ENCODE measurements around the gene SLC22A23.

The SLC22A23 gene

GRCh38 chr6:3331971-3332370, 124.9 kb downstream of the SLC22A23 start:
- no peak for DNase-seq (ENCODE audit: low spot score)

DNA sequence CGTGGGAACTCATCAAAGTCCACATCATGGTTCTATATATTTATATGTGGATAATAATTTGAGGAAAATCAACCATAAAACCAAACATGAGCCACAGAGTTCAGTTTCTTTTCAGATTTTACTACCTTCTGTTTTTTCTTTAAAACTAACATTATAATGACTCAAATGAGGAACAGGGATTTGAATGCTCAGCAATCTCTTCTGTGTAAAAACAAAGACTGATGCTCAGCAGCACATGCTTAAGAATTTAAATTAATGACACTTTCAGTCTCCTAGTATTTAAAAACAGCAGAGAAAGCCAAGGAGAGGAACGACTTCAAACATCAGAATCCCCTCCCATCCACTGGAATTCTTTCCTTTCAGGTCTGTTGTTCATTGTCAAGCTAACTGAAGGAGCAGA, 125.4 kb downstream of the SLC22A23 start:
- no peak for DNase-seq (ENCODE audit: low spot score)

GRCh38 chr6:3330199-3330598, 126.7 kb downstream of the SLC22A23 start:
- DNase-seq (ENCODE audit: low spot score), result no peak

DNA sequence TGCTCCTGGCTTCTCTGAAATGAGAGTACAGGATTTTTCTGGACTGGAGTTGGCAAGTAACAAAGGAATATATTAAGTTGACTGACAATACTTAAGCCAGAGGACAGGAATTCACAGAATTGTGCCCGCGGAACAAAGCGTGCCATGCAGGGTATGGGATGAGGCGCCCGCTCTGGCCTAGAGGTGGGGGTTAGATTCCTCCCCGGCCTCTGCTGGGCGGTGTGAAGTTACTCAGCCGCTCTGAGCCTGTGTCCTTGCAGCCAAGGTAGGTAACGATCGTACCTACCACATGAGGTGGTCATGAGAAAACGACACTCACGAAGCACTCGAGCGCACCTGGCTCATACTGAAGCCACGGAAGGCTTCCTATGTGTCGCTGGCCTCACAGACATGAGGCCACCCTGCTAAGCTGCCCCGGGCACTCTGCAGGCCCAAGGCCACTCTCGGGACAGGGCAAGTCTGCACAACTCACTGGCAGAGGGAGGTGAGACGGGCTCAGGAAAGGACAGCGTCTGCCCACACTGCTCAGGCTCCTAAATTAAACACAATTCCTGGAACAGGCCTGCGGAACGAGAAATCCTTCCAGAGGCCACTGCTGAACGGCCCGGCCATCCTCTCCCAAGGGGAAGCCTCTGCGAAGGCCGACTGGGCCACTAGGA, 127.3 kb downstream of the SLC22A23 start:
- no peak for DNase-seq (ENCODE audit: low spot score)

DNA sequence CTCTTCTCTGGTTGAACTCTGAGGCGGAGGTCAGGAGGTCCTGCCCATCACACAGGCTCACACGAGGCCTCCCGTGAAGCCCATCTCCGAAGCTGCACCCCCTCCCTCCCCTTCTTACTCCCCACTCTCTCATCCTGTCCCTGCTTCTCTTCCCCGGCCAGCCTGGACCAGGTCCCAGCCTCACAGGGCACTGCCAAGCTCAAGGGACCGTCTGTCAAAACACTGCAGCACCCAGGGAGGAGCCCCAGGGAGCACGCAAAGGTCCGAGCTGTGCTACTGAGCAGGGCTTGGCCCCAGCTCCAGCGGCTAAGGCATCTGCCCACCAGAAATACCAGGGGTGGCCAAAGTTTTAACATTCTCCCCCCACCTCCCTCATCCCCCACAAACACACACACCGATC, 128.1 kb downstream of the SLC22A23 start:
- no peak for DNase-seq (ENCODE audit: low spot score)

DNA sequence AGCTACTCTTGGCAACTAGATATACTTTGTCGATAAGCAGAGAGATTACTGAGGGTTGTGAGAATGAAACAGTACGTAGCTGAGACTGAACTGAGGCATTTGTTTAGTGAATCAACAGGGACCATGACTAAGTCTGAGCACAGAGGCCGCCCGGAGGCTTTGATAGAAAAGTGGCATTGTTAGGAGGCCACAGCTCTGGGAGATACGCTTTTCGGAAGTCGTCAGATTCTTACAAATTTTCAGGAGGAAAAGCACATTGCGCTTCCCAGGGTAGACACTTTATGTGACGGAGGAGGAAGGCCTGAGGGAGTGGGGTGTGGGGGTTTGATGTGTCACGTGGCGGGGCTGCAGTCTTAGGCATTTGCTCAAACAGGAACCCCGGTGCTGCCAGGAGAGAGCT, 128.7 kb downstream of the SLC22A23 start:
- peak; percentile 46 for DNase-seq (ENCODE audit: low spot score)

- no peak for DNase-seq (ENCODE audit: low spot score)
These were observed 129.4 kb downstream of the SLC22A23 start for GRCh38 chr6:3327403-3327802.

- DNase-seq (ENCODE audit: low spot score), result no peak
These were observed 129.9 kb downstream of the SLC22A23 start for GRCh38 chr6:3326981-3327380.

GRCh38 chr6:3326184-3326971, 130.5 kb downstream of the SLC22A23 start:
- DNase-seq (ENCODE audit: low spot score), result no peak

GRCh38 chr6:3325210-3325609, 131.6 kb downstream of the SLC22A23 start:
- DNase-seq (ENCODE audit: low spot score), result no peak

DNA sequence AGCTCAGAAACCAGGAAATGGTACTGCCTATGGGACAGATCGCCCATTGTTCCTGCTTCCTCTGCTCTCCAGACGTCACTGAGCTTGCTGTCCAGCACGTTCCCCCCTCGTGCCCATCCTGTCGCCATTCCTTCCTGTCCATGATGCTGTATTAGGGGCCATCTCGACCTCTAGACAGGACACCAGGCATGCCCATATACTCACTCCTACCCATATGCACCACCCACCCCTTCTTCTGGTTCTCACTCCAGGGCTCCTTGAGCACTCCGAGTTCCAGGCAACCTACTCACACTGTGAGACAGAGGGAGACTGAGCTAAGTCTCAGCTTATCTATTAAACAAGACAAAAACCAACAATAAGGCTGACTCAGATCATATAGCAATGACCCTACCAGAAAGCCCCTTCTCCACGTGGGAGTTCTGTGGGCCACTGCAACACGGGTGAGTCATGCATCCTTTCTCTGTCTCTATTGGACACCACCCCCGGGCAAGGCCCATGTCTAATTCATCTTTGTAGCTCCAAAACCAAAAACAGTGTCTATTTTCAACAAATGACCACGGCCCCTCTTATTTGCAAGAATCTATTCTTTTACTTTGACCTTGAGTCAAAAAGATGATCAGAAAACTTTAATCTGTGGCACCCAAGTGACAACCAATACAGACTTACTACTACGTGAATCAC, 132.4 kb downstream of the SLC22A23 start:
- DNase-seq (ENCODE audit: low spot score), result peak; percentile 28

- no peak for DNase-seq (ENCODE audit: low spot score)
These were observed 133.1 kb downstream of the SLC22A23 start for GRCh38 chr6:3323696-3324261.

GRCh38 chr6:3323148-3323547, 133.7 kb downstream of the SLC22A23 start:
- no peak for DNase-seq (ENCODE audit: low spot score)

DNA sequence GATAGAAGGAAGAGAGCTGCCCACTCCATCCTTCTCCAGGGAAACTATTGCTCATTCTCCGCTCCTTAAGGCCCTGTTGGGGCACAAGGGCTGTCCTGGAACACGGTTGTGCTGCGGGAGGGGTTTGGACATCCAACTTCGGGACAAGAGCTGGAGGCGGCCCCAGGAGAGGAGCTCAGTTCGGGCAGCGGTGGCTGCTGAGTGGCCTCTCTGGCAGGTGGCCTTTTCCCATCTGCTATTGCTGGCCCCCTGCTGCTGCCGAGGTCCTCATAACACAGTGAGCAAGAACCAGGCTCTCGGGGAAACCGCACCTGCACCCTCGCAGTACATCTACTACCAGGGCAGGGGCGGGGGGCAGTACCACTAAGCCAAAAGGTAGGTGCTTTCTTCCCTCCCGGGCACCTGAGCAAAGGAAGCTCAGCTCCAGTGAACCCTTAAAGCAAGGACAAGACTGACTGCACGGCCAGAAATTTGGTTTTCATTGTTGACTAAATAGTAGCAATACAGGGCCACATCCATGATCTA, 134.4 kb downstream of the SLC22A23 start:
- DNase-seq (ENCODE audit: low spot score), result no peak

DNA sequence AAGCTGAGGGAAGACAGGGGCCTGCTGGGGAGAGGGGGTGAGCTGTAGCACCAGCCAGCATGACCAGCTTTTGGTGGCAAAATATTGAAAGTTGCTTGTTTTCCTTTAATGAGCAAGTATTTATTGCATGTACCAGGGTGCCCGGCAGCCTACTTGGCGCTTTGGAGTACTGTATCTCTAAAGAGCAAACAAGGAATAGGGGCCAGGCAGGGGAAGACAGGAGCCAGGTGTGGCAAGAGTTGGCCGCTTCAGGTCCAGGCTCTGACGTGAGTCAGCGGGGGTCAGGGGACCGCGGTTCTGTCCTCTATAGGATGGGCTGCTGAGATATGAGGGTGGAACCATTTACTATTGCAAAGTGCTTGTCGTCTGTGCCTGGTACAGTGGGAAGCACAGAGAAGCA, 135.0 kb downstream of the SLC22A23 start:
- no peak for DNase-seq (ENCODE audit: low spot score)

- DNase-seq (ENCODE audit: low spot score), result no peak
These were observed 135.8 kb downstream of the SLC22A23 start for GRCh38 chr6:3321042-3321441.

DNA sequence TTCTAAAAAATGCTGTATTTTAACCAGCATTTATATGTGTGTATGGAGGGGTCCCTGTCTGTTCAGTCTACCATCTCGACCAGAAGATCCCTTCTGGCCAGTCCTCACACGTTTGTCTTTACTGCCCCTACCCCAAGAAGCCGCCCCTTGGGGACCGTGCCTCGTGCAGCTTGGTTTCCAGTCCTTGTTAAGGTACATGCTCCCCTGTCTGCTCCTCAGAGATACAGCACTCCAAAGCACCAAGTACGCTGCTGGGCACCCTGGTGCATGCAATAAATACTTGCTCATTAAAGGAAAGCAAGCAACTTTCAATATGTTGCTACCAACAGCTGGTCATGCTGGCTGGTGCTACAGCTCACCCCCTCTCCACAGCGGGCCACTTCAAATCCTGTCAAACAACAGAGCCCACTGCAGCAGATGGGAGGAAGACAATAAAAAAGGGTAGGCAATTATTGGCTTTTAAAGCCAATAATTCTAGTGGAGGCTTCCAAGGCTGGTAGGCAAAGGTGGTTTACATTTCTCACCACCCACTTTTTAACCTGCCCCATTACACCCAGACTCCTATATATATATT, 136.5 kb downstream of the SLC22A23 start:
- no peak for DNase-seq (ENCODE audit: low spot score)

DNA sequence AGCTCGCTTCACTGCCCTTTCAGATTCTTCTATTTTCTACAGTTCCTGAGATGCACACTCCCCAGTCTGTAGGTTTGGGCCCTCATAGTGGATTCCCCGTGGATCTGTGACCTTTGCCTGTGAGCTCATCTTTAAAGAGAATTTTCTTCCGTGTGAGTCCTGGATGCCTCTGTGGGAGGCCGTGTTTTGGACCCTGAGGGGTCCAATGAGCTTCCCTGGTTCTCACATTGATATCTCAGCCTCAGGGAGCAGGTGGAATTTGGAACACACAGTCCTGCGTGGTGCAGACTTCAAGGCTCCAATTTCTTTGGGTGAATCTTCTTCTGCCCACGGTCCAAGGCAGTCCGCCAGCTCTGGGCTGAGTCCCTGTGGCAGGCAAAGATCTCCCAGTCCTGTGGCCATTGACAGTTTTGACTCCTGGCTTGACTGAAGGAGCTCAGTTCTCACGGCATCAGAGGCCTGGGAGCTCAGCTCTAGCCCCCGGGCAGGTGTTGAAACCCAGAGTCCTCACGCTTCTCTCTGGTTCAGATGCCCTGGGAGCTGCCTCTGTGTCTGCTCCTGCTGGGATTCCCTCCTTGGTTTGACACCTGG, 137.1 kb downstream of the SLC22A23 start:
- DNase-seq (ENCODE audit: low spot score), result no peak

DNA sequence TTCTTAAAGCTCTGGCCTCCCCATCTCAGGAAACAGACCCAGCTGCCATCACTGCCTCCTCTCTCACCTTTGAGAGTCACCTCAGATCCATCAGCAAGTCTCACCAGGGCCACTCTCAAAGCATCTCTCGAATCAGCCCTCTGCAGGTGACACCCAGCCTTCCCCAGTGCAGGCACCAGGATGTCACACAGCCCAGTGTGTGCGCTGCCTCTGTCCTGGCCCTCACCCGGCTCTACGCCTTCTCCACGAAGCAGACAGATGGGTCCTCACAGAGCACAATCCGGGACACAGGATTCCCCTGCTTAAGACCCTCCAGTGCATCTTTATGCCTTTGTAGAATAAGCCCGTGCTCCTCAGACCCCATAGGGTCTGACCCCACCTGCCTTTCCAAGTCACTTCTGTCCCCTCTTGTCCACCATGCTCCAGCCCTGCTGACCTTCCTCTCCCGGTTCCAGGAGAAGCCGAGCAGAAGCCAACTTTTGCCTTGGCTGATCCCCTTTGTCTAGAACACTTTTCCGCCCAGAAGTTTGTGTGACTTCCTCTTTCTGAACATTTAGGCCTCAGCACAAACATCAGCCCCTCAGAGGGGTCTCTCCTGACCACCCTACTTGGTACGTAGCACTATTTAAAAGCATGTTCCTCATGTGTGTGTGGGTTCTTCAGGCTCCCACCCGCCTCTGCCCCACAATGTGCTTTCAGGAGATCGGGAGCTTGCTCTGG, 137.9 kb downstream of the SLC22A23 start:
- no peak for DNase-seq (ENCODE audit: low spot score)

DNA sequence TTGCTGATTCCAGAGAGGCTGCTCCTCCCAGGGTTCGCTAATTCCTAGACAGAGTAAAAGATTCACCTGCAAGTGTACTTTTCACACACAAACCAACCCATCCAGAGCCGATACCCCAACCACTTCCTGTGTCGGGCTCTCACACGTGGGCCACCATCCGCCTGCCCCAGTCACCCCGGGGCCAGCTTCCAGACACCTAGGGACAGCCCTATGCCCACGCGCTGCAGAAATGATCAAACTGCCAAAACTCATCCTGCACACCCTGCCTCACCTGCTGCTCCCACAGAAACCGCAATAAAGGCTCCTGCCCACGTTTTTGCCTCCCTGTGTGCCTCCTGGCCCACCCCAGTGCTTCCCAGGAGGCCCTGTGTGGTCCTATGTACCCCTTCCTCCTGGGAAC, 138.6 kb downstream of the SLC22A23 start:
- no peak for DNase-seq (ENCODE audit: low spot score)

DNA sequence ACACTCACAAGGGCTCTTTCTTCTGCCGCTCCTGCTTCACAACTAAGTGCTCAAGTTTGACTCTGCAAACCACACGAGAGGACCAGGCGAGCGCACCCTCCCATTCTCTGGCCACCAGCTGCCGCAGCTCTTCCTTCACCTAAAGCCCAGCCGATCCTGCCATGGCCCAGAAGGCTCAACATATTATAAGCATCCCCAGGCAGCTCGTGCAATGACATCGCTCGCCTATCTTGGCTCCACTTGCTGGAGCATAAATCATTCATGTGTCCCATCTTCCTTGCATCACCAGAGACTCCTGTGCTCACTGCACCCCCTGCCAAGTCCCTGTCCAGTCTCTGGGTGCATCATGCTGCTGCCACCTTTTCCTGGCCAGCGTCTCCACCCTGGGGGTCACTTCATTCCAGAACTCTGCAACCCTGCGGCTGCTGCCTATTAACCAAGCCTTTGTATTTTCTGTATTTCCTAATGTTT, 139.1 kb downstream of the SLC22A23 start:
- DNase-seq (ENCODE audit: low spot score), result no peak

All from RKO (cell line).